SH-SY5Y (cell line): Measurements from ENCODE around the gene LYPD3.

Experiments
- GATA2 ChIP-seq: IDR thresholded peaks from 2 replicates; pipeline ENCODE4 v1.6.1; 2011; ENCODE audit warnings: mild to moderate bottlenecking, low read depth, low read length
- GATA3 ChIP-seq: IDR thresholded peaks from 2 replicates; pipeline ENCODE4 v1.6.1; 2011; ENCODE audit warnings: low read depth, mild to moderate bottlenecking, low read length, moderate library complexity

DNA sequence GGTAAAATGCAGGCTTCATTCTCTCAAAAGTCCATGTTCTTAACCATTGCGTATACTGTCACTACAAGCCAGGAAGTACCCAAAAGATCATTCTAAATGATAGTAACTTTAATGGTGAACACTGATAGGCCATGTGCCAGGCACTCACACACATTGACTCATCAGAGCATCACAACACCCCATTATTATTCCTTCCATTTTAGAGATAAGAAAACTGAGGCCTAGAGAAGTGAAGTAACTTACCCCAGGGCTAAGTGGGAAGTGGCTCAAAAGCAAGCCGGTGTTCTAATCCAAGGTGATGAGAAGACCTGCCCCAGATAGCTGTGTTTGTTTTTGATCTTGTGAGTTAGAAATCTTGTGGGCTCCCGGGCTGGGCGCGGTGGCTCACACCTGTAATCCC is 40.5 kb upstream of the LYPD3 start:
- no peak for TF ChIP-seq GATA2
- TF ChIP-seq GATA3 = no peak
